H9 (cell line): ENCODE results near the gene ACOT7. TPM values are rescaled to one million over a fixed set of nuclear protein-coding genes. Genes with fewer than 3 reads are reported as not detected.

Source experiments
- DNase-seq: peaks from one replicate; pipeline ENCODE4 v3.0.0-alpha.2; 2017
- H2AFZ ChIP-seq: one replicate; pipeline ENCODE4 v1.6.1; 2013; ENCODE audit warnings: mild to moderate bottlenecking, low read length, control low read depth, moderate library complexity
- H2AK5ac ChIP-seq: 2 replicates; pipeline ENCODE4 v1.6.1; 2013; ENCODE audit warnings: low read length, control low read depth, mixed read lengths; ENCODE audit not compliant: insufficient read length
- H2BK120ac ChIP-seq: one replicate; pipeline ENCODE4 v1.6.1; 2013; ENCODE audit warnings: low read depth, mild to moderate bottlenecking, low read length, control low read depth, inconsistent platforms; ENCODE audit not compliant: poor library complexity, severe bottlenecking
- H2BK12ac ChIP-seq: 2 replicates; pipeline ENCODE4 v1.6.1; 2013; ENCODE audit warnings: low read length, control low read depth, mixed read lengths, low read depth; ENCODE audit not compliant: insufficient read length
- H2BK15ac ChIP-seq: 2 replicates; pipeline ENCODE4 v1.6.1; 2013; ENCODE audit warnings: low read depth, low read length, control low read depth
- H2BK20ac ChIP-seq: one replicate; pipeline ENCODE4 v1.6.1; 2013; ENCODE audit warnings: low read depth, mild to moderate bottlenecking, low read length, control low read depth, inconsistent platforms; ENCODE audit not compliant: poor library complexity, severe bottlenecking
- H2BK5ac ChIP-seq: 2 replicates; pipeline ENCODE4 v1.6.1; 2013; ENCODE audit warnings: low read length, control low read depth, mixed read lengths; ENCODE audit not compliant: insufficient read length
- H3K14ac ChIP-seq: 2 replicates; pipeline ENCODE4 v1.6.1; 2013; ENCODE audit warnings: low read length, control low read depth; ENCODE audit not compliant: insufficient read depth
- H3K18ac ChIP-seq: 2 replicates; pipeline ENCODE4 v1.6.1; 2013; ENCODE audit warnings: low read depth, mild to moderate bottlenecking, mixed read lengths, low read length, control low read depth; ENCODE audit not compliant: insufficient read length
- H3K23ac ChIP-seq: 2 replicates; pipeline ENCODE4 v1.6.1; 2013; ENCODE audit warnings: low read length, control low read depth, mixed read lengths, low read depth; ENCODE audit not compliant: insufficient read length
- H3K23me2 ChIP-seq: 2 replicates; pipeline ENCODE4 v1.6.1; 2013; ENCODE audit warnings: low read depth, mild to moderate bottlenecking, mixed read lengths, low read length, control low read depth; ENCODE audit not compliant: insufficient read length, poor library complexity, severe bottlenecking
- H3K27ac ChIP-seq: 2 replicates; pipeline ENCODE4 v1.5.1; 2013; ENCODE audit warnings: low read length, control low read depth, mixed read lengths, low read depth; ENCODE audit not compliant: insufficient read length
- H3K27me3 ChIP-seq: 2 replicates; pipeline ENCODE4 v1.6.1; 2013; ENCODE audit warnings: low read length, control low read depth, inconsistent platforms; ENCODE audit not compliant: insufficient read depth
- H3K4ac ChIP-seq: 2 replicates; pipeline ENCODE4 v1.6.1; 2013; ENCODE audit warnings: low read depth, mild to moderate bottlenecking, control low read depth, inconsistent platforms, low read length, moderate library complexity
- H3K4me1 ChIP-seq: 2 replicates; pipeline ENCODE4 v1.6.1; 2013; ENCODE audit warnings: low read length, control low read depth, inconsistent platforms; ENCODE audit not compliant: insufficient read depth
- H3K4me2 ChIP-seq: 2 replicates; pipeline ENCODE4 v1.6.1; 2013; ENCODE audit warnings: low read length, control low read depth, mixed read lengths; ENCODE audit not compliant: insufficient read length, insufficient read depth
- H3K56ac ChIP-seq: 2 replicates; pipeline ENCODE4 v1.6.1; 2013; ENCODE audit warnings: low read depth, mild to moderate bottlenecking, mixed read lengths, low read length, control low read depth; ENCODE audit not compliant: insufficient read length
- H3K79me1 ChIP-seq: 2 replicates; pipeline ENCODE4 v1.6.1; 2013; ENCODE audit warnings: low read depth, mild to moderate bottlenecking, moderate library complexity, low read length, control low read depth, inconsistent platforms; ENCODE audit not compliant: insufficient read depth, poor library complexity, severe bottlenecking
- H3K79me2 ChIP-seq: 2 replicates; pipeline ENCODE4 v1.6.1; 2013; ENCODE audit warnings: low read length, control low read depth, inconsistent platforms; ENCODE audit not compliant: insufficient read depth
- H3K9ac ChIP-seq: 2 replicates; pipeline ENCODE4 v1.6.1; 2013; ENCODE audit warnings: low read length, control low read depth, mixed read lengths; ENCODE audit not compliant: insufficient read length; ENCODE audit errors: extremely low read depth
- H3K9me3 ChIP-seq: one replicate; pipeline ENCODE4 v1.6.1; 2013; ENCODE audit warnings: low read depth, low read length, inconsistent platforms; ENCODE audit not compliant: control insufficient read depth
- H3T11ph ChIP-seq: one replicate; pipeline ENCODE4 v1.6.1; 2013; ENCODE audit warnings: mild to moderate bottlenecking, low read length, control low read depth, inconsistent platforms
- H4K20me1 ChIP-seq: one replicate; pipeline ENCODE4 v1.6.1; 2013; ENCODE audit not compliant: control insufficient read depth, insufficient read length, insufficient read depth
- H4K5ac ChIP-seq: 2 replicates; pipeline ENCODE4 v1.6.1; 2013; ENCODE audit warnings: low read depth, mild to moderate bottlenecking, mixed read lengths, low read length, control low read depth; ENCODE audit not compliant: insufficient read length
- H4K8ac ChIP-seq: replicated peaks from 2 replicates; pipeline ENCODE4 v1.6.1; 2013; ENCODE audit warnings: low read length, control low read depth, mixed read lengths, low read depth; ENCODE audit not compliant: insufficient read length
- H4K91ac ChIP-seq: 2 replicates; pipeline ENCODE4 v1.6.1; 2013; ENCODE audit warnings: low read depth, mild to moderate bottlenecking, moderate library complexity, mixed read lengths, low read length, control low read depth; ENCODE audit not compliant: insufficient read length
- H3K27ac Mint-ChIP-seq, 3 experiments: 2 replicates in 2 of 3; 3 replicates in 1 of 3; pipeline ENCODE4 v1.8.0; 2020 to 2021; ENCODE audit warnings: mixed read lengths in 3 of 3, mild to moderate bottlenecking in 1 of 3, moderate library complexity in 1 of 3
- H3K27me3 Mint-ChIP-seq: 2 replicates; pipeline ENCODE4 v1.8.0; 2021; ENCODE audit warnings: low read depth, mild to moderate bottlenecking, moderate library complexity, mixed read lengths
- H3K36me3 Mint-ChIP-seq, 3 experiments: 2 replicates in 2 of 3; 3 replicates in 1 of 3; pipeline ENCODE4 v1.8.0; 2020 to 2021; ENCODE audit warnings: low read depth in 3 of 3, mixed read lengths in 3 of 3; ENCODE audit not compliant: insufficient read depth in 1 of 3
- H3K4me1 Mint-ChIP-seq, 2 experiments: 2 replicates each; pipeline ENCODE4 v1.8.0; 2020; ENCODE audit warnings: mixed read lengths in 2 of 2
- H3K4me3 Mint-ChIP-seq, 2 experiments: 2 replicates in 1 of 2; 3 replicates in 1 of 2; pipeline ENCODE4 v1.8.0; 2020 to 2021; ENCODE audit warnings: mild to moderate bottlenecking in 2 of 2, mixed read lengths in 2 of 2, moderate library complexity in 1 of 2
- H3K9me3 Mint-ChIP-seq, 2 experiments: 2 replicates in 1 of 2; 3 replicates in 1 of 2; pipeline ENCODE4 v1.8.0; 2020; ENCODE audit warnings: mild to moderate bottlenecking in 2 of 2, mixed read lengths in 2 of 2, moderate library complexity in 1 of 2
- WGBS: extraction: QIAGEN DNeasy Blood & Tissue Kit; methylation state at CpG from one replicate; pipeline ENCODE4 v1.1.7; 2013; ENCODE audit warnings: missing lambda C conversion rate, low lambda C conversion rate, mixed read lengths; ENCODE audit not compliant: insufficient read length; ENCODE audit errors: extremely low coverage; 5-methylcytosine and 5-hydroxymethylcytosine counted together
- total RNA-seq: library from RNA; stranded (reverse); gene quantifications from 2 replicates; pipeline ENCODE4 v1.2.1, GENCODE V29; 2021
- TF ChIP-seq, protein P1 (sequence below): fragments of 200-600 bp; sonication (generic); conservative IDR thresholded peaks from 3 replicates; pipeline ENCODE4 v1.8.0; 2021; ENCODE audit warnings: antibody characterized with exemption, mild to moderate bottlenecking

Gene ACOT7
- total RNA-seq, 1 experiment from 2014 or later, result 87.4 TPM

DNA sequence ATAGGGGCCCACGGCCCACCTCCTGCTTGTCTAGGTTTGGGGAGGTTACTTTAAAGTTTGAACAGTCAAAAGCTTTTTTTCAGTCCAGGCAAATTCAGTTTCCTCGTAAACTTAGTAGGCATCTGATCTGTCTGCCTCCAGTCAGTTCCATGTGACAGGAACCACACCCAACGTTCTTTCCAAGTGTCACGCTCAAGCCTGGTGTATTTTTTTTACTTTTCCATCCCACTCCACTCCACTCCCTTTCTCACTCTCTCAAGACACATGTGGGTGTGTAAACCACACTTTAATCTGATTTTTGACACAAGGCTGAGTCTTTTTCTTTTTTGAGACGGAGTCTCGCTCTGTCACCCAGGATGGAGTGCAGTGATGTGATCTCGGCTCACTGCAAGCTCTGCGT, 72.4 kb downstream of the ACOT7 start:
- Histone ChIP-seq H3K4me1 (no peaks in the 10 kb centered on the region), H3K27me3 (no peaks in the 10 kb centered on the region), H4K20me1 (peaks cover 2% of the 10 kb centered on the region), H4K91ac (no peak overlapping the region), H3K56ac (no peak overlapping the region), H2BK20ac (no peak overlapping the region), H4K5ac (no peak overlapping the region), H3K4ac (no peak overlapping the region), H2BK15ac (no peak overlapping the region), H2AK5ac (no peak overlapping the region), H2AFZ (no peak overlapping the region), H3K23ac (no peak overlapping the region), H3K23me2 (no peaks in the 10 kb centered on the region), H2BK5ac (no peak overlapping the region), H3K9me3 (no peaks in the 10 kb centered on the region), H3T11ph (no peak overlapping the region), H3K4me2 (no peak overlapping the region), H3K18ac (no peak overlapping the region), H3K79me1 (no peaks in the 10 kb centered on the region), H3K14ac (no peak overlapping the region), H2BK120ac (no peak overlapping the region), H4K8ac (no peak overlapping the region), H3K9ac (no peak overlapping the region), H3K27ac (no peak overlapping the region), H3K79me2 (no peaks in the 10 kb centered on the region), H2BK12ac (no peak overlapping the region)
- no CpG with 5 or more reads among the region's 8 CpGs for WGBS
- DNase-seq, result no peak
- Mint-ChIP-seq H3K27me3 (no peaks in the 10 kb centered on the region), H3K27ac (peak overlapping the region; percentile 7 to 77 (median 10); a peak in 2 of 7 replicates), H3K9me3 (no peaks in the 10 kb centered on the region; a peak in 1 of 5 replicates), H3K4me3 (no peak overlapping the region), H3K36me3 (peaks cover 2 to 33% (median 20%) of the 10 kb centered on the region in 3 experiments; a peak in 6 of 7 replicates), H3K4me1 (no peaks in the 10 kb centered on the region)
- TF ChIP-seq, protein P1, sequence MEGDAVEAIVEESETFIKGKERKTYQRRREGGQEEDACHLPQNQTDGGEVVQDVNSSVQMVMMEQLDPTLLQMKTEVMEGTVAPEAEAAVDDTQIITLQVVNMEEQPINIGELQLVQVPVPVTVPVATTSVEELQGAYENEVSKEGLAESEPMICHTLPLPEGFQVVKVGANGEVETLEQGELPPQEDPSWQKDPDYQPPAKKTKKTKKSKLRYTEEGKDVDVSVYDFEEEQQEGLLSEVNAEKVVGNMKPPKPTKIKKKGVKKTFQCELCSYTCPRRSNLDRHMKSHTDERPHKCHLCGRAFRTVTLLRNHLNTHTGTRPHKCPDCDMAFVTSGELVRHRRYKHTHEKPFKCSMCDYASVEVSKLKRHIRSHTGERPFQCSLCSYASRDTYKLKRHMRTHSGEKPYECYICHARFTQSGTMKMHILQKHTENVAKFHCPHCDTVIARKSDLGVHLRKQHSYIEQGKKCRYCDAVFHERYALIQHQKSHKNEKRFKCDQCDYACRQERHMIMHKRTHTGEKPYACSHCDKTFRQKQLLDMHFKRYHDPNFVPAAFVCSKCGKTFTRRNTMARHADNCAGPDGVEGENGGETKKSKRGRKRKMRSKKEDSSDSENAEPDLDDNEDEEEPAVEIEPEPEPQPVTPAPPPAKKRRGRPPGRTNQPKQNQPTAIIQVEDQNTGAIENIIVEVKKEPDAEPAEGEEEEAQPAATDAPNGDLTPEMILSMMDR, result no peak
